Middle frontal gyrus (tissue), 1 donor: ENCODE results near the gene TNIP3.
"Not testable (repeated sequence)": the region's sequence is repeated elsewhere in the genome, so short reads cannot be mapped to it uniquely, and the experiment has no call there.

Experiments
- DNase-seq: peaks from one replicate; pipeline ENCODE4 v3.0.0-alpha.2; 2015; ENCODE audit warnings: low spot score; ENCODE audit errors: extremely low spot score

TNIP3 gene, protein sequence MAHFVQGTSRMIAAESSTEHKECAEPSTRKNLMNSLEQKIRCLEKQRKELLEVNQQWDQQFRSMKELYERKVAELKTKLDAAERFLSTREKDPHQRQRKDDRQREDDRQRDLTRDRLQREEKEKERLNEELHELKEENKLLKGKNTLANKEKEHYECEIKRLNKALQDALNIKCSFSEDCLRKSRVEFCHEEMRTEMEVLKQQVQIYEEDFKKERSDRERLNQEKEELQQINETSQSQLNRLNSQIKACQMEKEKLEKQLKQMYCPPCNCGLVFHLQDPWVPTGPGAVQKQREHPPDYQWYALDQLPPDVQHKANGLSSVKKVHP

DNA sequence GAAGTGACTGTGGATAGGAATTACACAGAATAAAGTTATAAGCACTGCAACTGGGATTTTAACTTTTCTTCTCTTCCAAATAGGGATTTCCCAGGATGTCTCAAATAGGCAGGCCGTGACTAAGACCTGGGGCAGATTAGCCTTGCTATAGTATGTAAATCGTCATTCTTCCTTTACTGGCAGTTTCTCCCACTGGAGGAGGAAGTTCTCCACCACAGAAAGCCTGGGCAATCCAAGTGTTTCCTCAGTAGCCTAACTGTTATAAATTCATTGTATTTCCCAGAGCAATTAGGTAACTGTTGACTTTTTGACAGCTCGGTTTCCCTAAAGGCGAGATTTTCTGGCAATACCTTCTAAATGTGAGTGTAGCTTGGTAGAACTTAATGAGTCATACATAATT, at the start of gene TNIP3:
Gene TNIP3, minus strand, starts transcription at position 31 of the 400 bp plus-strand sequence. CDS start 196 bp downstream, outside the sequence.
- no peak for DNase-seq

DNA sequence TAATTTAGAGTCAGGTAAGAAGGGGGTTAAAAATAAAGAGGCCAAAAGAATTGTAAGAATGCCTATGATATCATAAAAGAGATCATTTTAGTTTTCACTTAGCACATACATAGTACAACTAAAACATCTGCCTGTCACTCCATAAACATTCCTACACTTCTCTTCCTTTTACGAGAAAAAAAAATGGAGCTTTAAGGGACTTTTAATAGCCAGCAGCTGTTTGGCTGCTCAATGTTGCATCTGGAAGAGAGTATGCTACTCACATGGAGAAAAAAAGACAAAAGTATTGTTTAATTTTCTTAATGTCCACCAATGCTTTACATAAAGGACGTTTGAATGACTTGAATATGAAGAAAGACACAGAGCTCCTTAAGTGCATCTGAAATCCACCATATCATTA, 48.7 kb upstream of the TNIP3 start:
- no peak for DNase-seq

DNA sequence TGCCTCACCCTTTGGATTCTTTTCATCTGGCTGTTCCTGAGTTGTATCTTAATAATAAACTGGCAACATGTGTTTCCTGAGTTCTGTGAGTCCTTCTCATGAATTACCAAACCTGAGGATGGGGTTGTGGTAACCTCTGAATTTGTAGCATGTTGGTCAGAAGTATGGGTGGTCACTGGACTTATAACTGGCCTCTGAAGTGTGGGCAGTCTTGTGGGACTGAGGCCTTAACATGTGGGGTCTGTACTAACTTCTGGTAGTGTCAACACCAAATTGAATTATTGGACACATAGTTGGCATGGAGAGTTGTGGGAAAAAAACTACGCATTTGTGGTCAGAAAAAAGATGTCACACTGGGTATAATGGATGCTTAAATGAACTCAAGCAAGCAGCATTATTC, 45.0 kb upstream of the TNIP3 start:
- no peak for DNase-seq

DNA sequence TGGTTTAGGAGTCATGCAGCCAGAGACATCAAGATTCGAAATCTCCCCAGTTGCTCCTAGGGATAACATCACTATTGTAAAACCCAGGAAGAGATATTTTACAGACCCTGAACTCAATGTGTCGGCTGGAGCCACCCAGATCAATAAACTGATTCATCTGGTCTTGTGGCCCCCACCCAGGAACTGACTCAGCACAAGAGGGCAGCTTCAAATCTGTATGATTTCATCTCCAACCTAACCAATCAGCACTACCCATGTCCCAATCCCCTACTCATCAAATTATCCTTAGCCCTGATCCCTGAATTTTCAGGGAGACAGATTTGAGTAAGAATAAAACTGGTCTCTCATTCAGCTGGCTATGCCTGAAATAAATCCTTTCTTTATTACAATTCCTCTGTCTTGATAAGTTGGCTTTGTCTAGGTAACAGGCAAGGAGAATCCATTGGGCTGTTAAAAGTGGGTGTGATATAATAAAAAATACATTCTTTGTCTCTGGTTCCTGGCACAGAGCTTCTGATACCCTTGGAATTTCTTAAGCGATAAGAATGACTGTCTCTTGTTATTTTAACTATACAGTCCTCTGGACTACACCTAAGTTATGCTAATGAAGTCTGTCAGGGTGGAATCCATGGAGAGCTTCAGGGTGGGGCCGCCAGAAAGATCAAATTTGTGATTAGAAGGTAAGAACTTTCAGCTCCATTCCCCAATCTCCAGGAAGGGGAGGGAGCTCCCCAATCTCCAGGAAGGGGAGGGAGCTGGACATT, 44.3 kb upstream of the TNIP3 start:
- DNase-seq, result no peak

DNA sequence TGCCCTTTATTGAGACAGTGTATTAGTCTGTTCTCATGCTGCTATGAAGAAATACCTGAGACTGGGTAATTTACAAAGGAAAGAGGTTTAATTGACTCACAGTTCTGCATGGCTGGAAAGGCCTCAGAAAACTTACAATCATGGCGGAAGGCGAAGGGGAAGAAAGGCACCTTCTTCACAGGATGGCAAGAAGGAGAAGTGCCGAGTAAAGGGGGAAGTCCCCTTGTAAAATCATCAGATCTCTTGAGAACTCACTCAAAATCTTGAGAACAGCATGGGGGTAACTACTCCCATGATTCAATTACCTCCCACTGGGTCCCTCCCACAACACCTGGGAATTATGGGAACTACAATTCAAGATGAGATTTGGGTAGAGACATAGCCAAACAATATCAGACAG, 41.7 kb upstream of the TNIP3 start:
- DNase-seq, result not testable (repeated sequence)

DNA sequence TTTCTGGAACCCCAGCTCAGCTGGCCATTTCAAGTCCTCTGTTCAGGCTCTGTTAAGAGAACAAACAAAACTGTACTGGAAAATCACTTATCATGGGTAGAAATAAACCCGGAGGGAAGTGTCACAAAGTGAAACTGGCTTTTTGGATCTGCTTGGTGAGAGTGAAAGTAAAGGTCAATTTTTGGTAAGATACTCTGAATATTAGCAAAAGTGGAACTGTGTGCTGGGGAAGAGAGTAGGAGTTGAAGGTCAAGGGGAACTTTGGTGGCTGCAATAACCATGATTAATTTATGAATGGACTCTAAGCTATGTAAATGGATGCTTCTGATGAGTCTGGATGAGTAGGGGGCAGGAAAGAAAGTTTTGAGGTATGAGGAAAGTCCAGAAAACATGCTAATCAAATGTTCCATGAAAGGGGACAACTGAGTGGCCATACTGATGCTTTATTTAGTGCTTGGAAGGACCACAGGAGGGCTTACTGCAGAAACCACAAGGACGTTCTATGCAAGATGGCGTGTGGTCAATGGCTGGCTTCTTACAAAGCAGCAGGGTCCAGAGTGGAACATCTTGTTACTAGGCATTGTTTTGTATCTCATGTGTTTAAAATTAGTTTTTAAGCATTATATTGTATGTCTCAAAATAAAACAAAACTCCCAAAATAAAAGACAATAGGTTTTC, 36.8 kb upstream of the TNIP3 start:
- no peak for DNase-seq

DNA sequence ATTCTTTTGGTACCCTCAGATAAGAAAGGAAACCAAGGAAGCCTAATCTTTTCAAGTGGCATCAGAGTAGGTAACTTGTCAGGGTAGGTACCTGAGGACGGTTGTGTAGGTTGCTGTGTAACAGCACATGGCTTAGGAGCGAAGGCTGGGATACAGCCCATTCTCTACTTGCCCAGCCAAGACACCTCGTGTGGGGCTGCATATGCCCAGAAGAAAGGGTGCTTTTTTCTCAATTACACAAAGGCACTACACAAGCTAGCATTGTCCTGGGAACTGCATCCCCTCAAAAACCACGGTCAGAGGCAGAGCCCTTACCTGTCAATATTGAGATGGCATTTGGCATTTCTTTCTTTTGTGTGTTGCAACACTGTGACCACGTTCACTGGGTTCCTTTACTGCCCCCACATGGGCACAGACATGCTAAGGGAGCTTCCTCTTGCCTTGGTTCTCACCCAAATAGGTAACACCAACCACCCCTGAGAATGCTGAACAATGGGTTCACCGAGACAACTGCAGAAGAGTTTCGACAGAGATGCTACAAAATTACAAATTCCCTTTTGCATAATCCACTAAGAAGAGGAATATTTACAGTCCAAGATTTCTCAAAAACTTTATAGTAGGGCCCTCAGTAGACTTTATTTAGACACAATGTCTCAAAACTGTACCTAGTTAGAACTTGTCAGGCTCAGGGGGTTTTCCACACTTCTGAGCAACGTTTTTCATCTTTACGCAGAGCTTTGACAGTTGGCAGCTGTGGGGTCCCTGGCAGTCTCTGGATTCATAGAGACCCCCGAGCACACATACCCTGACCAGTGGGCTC, 35.8 kb upstream of the TNIP3 start:
- DNase-seq, result no peak

DNA sequence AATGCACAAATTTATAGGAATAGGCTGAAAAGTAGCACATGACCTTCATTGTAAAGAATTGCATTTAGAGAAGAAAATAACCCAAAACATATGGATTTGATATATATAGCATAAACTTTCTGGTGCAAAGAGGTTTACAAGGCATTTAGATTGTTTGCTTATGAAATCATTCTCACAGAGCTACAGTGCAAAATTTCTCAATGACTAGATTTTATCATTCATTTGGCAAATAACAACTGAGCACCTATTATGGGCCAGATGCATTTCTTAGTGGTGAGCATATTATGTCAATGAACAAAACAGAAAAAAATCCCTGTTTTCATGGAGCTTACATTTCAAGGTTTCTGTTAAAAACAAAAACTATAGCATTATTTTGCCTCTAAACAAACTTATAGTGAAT, 34.1 kb upstream of the TNIP3 start:
- no peak for DNase-seq

DNA sequence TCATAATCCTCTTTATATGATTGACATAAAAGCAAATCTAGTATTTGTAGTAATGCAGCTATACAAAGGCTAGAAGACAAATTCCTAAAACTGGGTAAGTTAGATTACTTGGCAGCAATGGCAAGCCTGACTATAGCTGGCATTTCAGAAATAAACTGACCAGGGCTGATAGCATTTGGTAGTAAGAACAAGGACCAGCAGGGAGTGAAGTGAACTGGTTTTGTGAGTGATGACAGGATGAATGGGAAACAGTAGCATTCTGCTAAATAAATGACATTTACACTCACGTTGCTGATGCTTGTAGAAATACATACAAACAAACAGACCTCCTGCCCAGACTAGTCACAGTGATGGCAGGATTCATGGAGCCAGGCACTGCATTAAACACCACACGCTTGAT, 31.5 kb upstream of the TNIP3 start:
- no peak for DNase-seq

DNA sequence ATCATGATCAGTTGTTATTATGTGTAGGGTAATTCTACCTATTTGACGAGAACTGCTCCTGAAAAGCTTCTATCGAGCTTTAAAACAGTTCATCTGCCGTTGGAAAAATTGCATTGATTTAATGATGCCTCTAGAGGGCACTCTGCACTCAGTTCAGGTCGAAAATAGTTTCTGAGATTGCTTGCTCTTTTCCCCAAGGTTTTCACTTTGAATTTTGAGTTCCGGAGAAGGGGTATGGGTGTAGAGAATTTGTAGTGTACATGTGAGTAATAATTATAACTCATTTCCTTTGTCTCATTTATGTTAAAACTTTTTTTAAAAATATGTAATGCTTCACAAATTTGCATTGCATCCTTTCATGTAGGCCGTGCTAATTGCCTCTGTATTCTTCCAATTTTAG, 28.4 kb upstream of the TNIP3 start:
- DNase-seq, result peak; percentile 19

DNA sequence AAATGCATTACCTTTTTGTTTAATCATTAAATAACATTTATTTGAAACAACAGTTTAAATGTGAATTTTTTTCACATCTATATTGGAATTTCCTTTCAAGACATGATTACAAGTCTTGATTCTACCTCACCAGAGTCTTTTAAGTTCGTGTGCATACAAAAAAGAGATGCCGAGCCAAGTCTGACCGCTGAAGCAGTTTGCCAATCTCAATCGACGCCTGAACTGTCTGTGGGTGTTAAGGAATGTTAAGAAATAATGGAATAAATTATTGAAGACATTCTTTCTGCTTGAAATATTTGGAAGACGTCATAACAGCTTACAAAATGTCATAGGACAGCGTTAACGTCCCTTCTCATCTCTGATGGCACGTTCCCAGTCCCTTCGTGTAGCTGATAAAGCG, 27.9 kb upstream of the TNIP3 start:
- DNase-seq, result no peak

DNA sequence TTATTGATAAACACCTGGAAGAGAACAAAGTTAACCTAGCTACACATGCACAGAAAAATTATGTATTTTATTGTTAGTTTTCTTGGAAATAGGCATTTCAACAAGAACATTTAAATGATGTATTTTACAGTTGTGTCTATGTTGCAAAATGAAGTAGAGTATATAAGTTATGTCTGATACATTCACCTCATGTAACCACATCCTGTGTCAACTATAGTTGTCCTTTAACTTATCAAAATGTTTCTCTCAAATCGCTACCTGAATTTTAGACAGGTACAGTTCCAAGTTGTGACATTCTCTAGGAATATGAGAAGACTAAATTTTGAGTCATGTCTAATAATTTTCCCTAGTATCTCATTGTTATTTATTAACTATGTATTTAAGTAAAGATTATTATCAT, 27.2 kb upstream of the TNIP3 start:
- no peak for DNase-seq

DNA sequence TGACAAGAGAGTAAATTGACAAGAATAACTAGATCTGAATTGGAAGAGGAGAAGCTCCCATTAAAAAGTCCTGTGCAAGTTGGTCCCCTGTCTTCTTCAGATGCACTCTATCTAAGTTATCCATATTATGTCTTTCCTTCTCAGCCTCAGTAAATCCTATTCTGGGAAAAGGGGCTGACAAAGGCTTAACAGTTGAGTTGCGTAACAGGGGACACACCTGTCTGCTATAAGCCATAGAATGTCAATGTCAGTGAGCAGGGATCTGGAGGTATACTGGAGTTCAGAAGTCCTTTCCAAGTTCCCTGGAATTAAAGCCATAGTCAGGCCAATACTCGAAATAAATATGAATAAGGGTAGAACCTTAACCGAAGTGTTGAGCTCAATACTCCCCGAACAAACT, 26.3 kb upstream of the TNIP3 start:
- no peak for DNase-seq

DNA sequence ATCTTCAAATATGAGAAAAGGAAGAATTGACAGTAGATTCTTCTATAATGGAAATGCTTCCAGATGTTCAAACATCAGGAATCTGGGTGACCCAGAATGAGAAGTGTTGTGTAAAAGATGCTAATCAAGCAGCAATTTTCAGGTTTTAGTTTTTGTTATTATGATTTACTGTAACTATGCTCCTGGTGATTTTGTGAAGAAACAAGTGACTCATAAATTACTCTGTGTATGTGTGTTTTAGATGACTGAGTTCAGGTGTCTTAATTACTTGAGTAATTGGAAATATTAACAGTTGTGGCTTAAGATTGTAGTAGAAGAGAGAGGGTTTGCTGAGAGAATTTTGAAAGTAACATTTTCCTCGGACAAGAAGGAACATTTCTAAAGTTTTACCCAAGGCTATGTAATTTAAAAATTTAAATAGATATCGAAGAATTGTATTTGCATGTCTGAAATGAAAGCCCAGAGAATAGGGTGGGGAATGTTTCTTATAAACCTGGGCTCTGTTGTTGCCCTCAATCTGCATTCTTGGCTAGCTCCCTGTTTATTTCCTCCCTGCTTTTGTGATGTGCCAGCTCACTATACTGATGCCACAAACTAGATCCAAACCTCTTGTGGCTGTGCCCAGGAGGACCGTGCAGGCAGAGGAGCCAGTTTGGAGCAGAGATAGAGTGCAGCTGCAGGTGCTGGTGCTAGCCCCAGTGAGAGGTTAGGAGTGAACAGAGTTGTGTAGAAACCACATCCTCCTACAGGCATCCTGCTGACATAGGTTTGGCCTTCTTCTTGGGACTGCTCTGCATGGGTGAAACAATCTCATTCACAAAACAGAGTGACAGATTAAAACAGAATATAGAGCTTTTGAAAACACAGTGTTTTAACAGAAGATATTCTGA, 25.4 kb upstream of the TNIP3 start:
- no peak for DNase-seq

DNA sequence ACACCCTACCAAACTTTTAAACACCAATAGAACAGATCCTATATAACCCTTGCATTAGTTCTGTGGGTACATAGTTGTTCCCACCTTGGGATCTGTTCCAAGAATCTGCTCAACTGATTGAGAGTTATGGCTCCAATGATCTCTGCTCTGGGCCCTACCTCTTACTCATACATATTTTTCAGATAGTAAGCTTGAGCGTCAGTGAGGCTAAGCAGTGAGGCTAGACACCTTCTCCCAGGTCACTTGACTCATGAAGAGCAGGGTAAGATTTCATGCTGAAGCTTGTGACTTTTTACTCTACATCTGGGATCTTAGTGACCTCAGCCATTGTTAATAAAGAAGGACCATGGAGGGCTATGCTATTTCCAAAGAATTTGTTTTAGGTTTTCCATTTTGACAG, 23.1 kb upstream of the TNIP3 start:
- no peak for DNase-seq

DNA sequence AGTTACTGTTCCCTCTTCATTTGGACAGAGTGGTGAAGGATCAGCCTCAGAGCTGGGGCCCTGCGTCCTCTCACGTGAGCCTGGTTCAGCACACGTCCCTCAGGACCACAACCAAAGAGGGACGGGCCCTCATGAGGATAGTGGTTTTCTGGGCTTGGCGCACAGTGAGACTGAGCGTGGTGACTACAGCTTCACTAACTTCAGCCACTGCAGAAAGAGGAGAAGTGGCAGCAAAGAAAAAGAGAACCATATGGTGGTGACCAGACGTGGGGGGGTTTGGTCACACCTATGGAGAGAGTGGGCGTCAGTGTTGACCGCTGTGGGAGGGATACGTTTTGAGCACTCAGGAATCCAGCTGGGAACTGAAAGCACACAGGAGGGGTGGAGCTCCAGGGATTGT, 21.8 kb upstream of the TNIP3 start:
- DNase-seq, result no peak

DNA sequence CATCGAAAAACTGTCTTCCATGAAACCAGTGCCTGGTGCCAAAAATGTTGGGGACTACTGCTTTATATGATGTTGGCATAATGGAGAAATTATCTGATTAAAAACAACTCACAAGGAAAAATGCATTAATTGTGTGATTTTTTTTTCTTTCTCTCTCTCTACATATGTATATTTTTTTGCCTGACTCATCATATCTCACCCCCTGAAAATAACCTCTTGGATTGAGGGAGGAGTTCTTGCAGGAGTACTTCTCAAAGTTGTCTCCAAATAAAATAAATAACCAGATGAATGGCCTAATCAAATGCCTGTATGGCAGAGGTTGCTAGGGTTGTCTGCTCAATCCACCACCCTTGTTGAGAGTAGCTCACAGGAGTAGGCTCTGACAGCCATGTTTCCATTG, 19.9 kb upstream of the TNIP3 start:
- DNase-seq, result no peak

DNA sequence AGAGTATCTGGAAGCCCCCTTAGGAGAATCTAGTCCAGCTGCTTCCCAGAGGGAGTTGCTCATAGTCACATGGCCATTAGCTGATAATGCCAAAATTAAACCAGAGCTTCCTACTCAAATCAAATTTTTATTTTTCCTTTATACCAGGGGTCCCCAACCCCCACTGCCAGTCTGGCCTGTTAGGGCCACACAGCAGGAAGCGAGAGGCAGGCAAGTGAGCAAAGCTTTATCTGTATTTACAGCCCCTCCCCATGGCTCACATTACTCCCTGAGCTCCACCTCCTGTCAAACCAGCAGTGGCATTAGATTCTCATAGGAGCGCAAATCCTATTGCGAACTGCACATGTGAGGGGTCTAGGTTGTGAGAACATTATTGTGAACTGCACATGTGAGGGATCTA, 19.2 kb upstream of the TNIP3 start:
- no peak for DNase-seq

DNA sequence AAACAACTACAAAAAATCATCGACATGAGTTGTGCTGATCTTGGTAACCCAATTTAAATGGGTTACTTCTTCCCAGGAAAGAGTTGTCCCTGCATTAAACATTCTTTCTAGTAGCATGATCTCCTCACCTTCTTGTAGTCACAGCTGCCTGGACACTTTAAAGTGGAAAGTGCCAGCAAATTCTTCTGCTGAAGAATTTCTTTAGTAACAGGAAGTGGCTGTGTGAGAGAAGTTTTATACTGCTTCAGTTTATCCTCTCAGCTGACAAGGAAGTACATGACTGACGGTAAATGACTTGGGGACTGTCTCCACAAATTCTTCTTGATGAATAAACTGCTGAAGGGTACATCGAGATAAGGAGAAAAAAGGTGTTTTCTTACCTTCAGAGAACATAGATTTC, 18.2 kb upstream of the TNIP3 start:
- DNase-seq, result no peak

DNA sequence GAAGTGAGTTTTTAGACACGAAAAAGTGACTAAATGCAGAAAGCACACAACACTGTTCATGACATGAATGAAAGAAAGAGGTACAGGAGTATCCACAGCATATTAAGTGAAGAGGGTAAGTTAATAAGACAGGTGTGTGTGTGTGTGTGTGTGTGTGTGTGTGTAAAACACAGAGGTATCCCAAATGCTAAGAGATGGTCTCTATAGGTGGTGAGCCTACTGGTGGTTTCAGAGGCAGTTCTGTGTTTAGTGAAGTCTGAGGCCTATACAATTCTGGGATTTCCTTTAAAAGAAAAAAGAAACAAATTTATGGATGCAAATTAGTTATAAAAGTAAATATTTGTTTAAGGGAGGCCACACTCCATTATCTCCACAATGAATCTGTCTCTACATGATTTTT, 17.4 kb upstream of the TNIP3 start:
- DNase-seq, result no peak

DNA sequence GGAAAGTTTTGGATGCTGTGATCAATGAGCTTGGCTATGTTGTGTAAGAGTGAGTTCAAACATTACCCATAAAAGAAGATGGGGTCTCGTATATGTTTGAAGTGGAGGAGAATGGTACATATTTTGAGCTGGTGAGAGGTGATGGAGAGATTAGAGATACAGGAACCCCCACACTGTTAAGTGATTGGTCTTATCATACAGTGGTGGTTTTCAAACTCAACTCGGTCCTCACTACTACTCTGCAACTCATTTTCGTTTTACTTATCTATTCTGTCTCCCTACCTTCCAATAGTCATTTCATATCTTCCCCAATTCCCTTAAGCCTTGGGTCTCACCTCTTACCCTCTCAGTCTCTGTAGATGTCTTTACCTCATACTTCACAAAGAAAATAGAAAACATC, 16.4 kb upstream of the TNIP3 start:
- DNase-seq, result no peak
